Caco-2 (cell line): ENCODE data around the gene PABPN1. TPM values are rescaled to one million over a fixed set of nuclear protein-coding genes. Genes with fewer than 3 reads are reported as not detected.
"Not testable (repeated sequence)": the region's sequence is repeated elsewhere in the genome, so short reads cannot be mapped to it uniquely, and the experiment has no call there.

Experiments
- BruUV-seq: library from RNA; stranded (reverse); fragments of 400-500 nt; replicated peaks from 2 replicates; lab custom pipeline; 2021; lab: Mats Ljungman, UMichigan
- CTCF ChIA-PET: fragments of 300-600 bp; sonication (Branson Sonifier 250); formaldehyde crosslinking; loops from one replicate; lab custom pipeline; 2022; ENCODE audit warnings: antibody characterized with exemption; lab: Charles Lee
- POLR2A ChIA-PET: fragments of 300-600 bp; sonication (Branson Sonifier 250); formaldehyde crosslinking; loops from one replicate; lab custom pipeline; 2022; ENCODE audit warnings: antibody characterized with exemption; lab: Charles Lee
- DNase-seq, 2 experiments: peaks; one replicate each; pipeline versions ENCODE4 v3.0.0 to v3.0.0-alpha.2; 2020 to 2022
- H3K27me3 ChIP-seq: replicated peaks from 2 replicates; pipeline ENCODE4 v1.6.0; 2011; ENCODE audit warnings: low read length; ENCODE audit not compliant: control insufficient read depth, insufficient read depth
- H3K36me3 ChIP-seq: 2 replicates; pipeline ENCODE4 v1.5.1; 2011; ENCODE audit warnings: low read length; ENCODE audit not compliant: control insufficient read depth, insufficient read depth
- H3K4me1 ChIP-seq: fragments of 250-450 bp; sonication (Bioruptor Pico); 2 replicates; pipeline ENCODE4 v1.5.1; 2020; ENCODE audit warnings: mild to moderate bottlenecking
- H3K4me3 ChIP-seq: 2 replicates; pipeline ENCODE4 v1.5.1; 2011; ENCODE audit warnings: low read depth, mild to moderate bottlenecking, control low read depth, low read length
- H3K9me3 ChIP-seq: fragments of 250-450 bp; sonication (Bioruptor Pico); 2 replicates; pipeline ENCODE4 v1.5.1; 2020; ENCODE audit warnings: mild to moderate bottlenecking, moderate library complexity
- H3K27ac Mint-ChIP-seq: one replicate; pipeline ENCODE4 v1.8.0; 2022; ENCODE audit warnings: mixed read lengths; ENCODE audit not compliant: unreplicated experiment
- H3K27me3 Mint-ChIP-seq: one replicate; pipeline ENCODE4 v1.8.0; 2022; ENCODE audit warnings: mixed read lengths; ENCODE audit not compliant: insufficient read depth, unreplicated experiment
- H3K36me3 Mint-ChIP-seq: one replicate; pipeline ENCODE4 v1.8.0; 2022; ENCODE audit warnings: mild to moderate bottlenecking, mixed read lengths; ENCODE audit not compliant: insufficient read depth, unreplicated experiment
- H3K4me1 Mint-ChIP-seq: one replicate; pipeline ENCODE4 v1.8.0; 2022; ENCODE audit warnings: low read depth, mixed read lengths; ENCODE audit not compliant: unreplicated experiment
- H3K4me3 Mint-ChIP-seq: one replicate; pipeline ENCODE4 v1.8.0; 2022; ENCODE audit warnings: mild to moderate bottlenecking, moderate library complexity, mixed read lengths; ENCODE audit not compliant: unreplicated experiment
- H3K9me3 Mint-ChIP-seq: one replicate; pipeline ENCODE4 v1.8.0; 2022; ENCODE audit warnings: mixed read lengths; ENCODE audit not compliant: unreplicated experiment
- intact Hi-C: fragments of 100-400 bp; cut with micrococcal nuclease; formaldehyde crosslinking; loops from one replicate; pipeline ENCODE4 v1.10.0; 2022; ENCODE audit not compliant: unreplicated experiment
- total RNA-seq: library from RNA; stranded (reverse); gene quantifications from 2 replicates; pipeline ENCODE4 v1.2.3, GENCODE V29; 2022
- TF ChIP-seq, protein P1 (sequence below), 2 experiments: fragments of 200-600 bp in 1 of 2; IDR thresholded peaks; 1 replicate in 1 of 2; 2 replicates in 1 of 2; pipeline versions ENCODE4 v1.5.1 to v1.8.0; 2011 to 2022; ENCODE audit warnings: antibody characterized with exemption in 1 of 2, control low read depth in 1 of 2, inconsistent platforms in 1 of 2, low read depth in 1 of 2, low read length in 1 of 2, mild to moderate bottlenecking in 1 of 2, moderate library complexity in 1 of 2; ENCODE audit not compliant: insufficient read depth in 1 of 2, severe bottlenecking in 1 of 2, unreplicated experiment in 1 of 2

PABPN1 gene
- total RNA-seq, 1 experiment from 2014 or later: 202 TPM

DNA sequence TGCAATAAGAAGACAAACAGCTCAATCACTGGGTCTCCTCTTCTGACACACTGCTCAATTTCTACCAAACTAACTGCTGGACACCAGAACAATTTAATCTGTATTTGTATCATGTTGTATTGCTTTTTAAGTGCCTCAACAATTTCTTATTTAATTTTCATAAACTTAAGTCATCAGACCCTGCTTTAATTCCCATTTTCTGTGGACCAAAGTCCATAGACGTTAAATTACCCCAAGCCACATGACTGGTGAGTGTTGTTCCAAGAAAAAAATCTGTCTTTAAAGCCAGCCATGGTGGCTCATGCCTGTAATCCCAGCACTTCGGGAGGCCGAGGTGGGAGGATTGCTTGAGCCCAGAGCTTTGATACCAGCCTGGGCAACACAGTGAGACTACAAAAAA lies 44.1 kb upstream of the PABPN1 start:
- H3K27me3 Mint-ChIP-seq: no peaks in the 10 kb centered on the region
- H3K4me1 Mint-ChIP-seq: no peaks in the 10 kb centered on the region
- intact Hi-C loops: no loop called here
- H3K27ac Mint-ChIP-seq: no peak overlapping the region
- no peak overlapping the region for H3K4me3 ChIP-seq
- H3K4me1 ChIP-seq: no peaks in the 10 kb centered on the region
- no TSS peak for BruUV-seq
- H3K36me3 Mint-ChIP-seq: no peaks in the 10 kb centered on the region
- no peaks in the 10 kb centered on the region for H3K27me3 ChIP-seq
- H3K4me3 Mint-ChIP-seq: no peak overlapping the region
- TF ChIP-seq, protein P1, sequence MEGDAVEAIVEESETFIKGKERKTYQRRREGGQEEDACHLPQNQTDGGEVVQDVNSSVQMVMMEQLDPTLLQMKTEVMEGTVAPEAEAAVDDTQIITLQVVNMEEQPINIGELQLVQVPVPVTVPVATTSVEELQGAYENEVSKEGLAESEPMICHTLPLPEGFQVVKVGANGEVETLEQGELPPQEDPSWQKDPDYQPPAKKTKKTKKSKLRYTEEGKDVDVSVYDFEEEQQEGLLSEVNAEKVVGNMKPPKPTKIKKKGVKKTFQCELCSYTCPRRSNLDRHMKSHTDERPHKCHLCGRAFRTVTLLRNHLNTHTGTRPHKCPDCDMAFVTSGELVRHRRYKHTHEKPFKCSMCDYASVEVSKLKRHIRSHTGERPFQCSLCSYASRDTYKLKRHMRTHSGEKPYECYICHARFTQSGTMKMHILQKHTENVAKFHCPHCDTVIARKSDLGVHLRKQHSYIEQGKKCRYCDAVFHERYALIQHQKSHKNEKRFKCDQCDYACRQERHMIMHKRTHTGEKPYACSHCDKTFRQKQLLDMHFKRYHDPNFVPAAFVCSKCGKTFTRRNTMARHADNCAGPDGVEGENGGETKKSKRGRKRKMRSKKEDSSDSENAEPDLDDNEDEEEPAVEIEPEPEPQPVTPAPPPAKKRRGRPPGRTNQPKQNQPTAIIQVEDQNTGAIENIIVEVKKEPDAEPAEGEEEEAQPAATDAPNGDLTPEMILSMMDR (IDR thresholded peaks at IDR 0.05; ENCODE audit: insufficient read depth in 1 of 2, low read depth in 1 of 2, low read length in 1 of 2, severe bottlenecking in 1 of 2, unreplicated experiment in 1 of 2): no peak
- no peaks in the 10 kb centered on the region for H3K36me3 ChIP-seq
- POLR2A ChIA-PET: interaction anchor here (0.6 kb wide), 1 partner anchor 30 kb away, joined by 10 read pairs; the partner anchor contains the start of gene BCL2L2
- CTCF ChIA-PET: interaction anchor here (0.6 to 0.7 kb wide), 2 partner anchors 18 to 92 kb away, joined by 3 to 5 read pairs; no protein-coding TSS in a partner anchor
- H3K9me3 Mint-ChIP-seq: no peaks in the 10 kb centered on the region
- no peaks in the 10 kb centered on the region for H3K9me3 ChIP-seq
- no peak for DNase-seq

GRCh38 chr14:23277928-23278327 lies 43.3 kb upstream of the PABPN1 start:
- DNase-seq, H3K4me1 ChIP-seq, H3K27me3 ChIP-seq, H3K4me3 ChIP-seq, H3K9me3 Mint-ChIP-seq, H3K9me3 ChIP-seq, H3K4me3 Mint-ChIP-seq, H3K27ac Mint-ChIP-seq, H3K27me3 Mint-ChIP-seq, intact Hi-C loops, BruUV-seq, CTCF ChIA-PET, POLR2A ChIA-PET, H3K36me3 ChIP-seq, H3K36me3 Mint-ChIP-seq, H3K4me1 Mint-ChIP-seq: not testable (repeated sequence)

- POLR2A ChIA-PET: interaction anchor here (0.6 kb wide), 1 partner anchor 179 kb away, joined by 3 read pairs; no protein-coding TSS in a partner anchor
- H3K27ac Mint-ChIP-seq: no peak overlapping the region
These were observed 40.0 kb upstream of the PABPN1 start for GRCh38 chr14:23281247-23281646.

More at GRCh38 chr14:23281247-23281646, 40.0 kb upstream of the PABPN1 start:
- BruUV-seq: no TSS peak
- TF ChIP-seq, protein P1 (IDR thresholded peaks at IDR 0.05; ENCODE audit: insufficient read depth in 1 of 2, low read depth in 1 of 2, low read length in 1 of 2, severe bottlenecking in 1 of 2, unreplicated experiment in 1 of 2): no peak
- Mint-ChIP-seq H3K4me3 (no peak overlapping the region), H3K27me3 (no peaks in the 10 kb centered on the region), H3K36me3 (peaks cover 10% of the 10 kb centered on the region), H3K9me3 (no peaks in the 10 kb centered on the region), H3K4me1 (peaks cover 6% of the 10 kb centered on the region)
- intact Hi-C loops: no loop called here
- Histone ChIP-seq H3K4me3 (no peak overlapping the region), H3K27me3 (no peaks in the 10 kb centered on the region), H3K36me3 (no peaks in the 10 kb centered on the region), H3K9me3 (no peaks in the 10 kb centered on the region), H3K4me1 (no peaks in the 10 kb centered on the region)
- DNase-seq: no peak
- CTCF ChIA-PET: no interaction called here
